HCT116 (cell line): Measurements from ENCODE around the gene KCNK6. TPM values are rescaled to one million over a fixed set of nuclear protein-coding genes. Genes with fewer than 3 reads are reported as not detected.

Source experiments
- ATAC-seq: fragments of 200-7000 bp; cut with Tn5 transposase; 2 replicates; pipeline ENCODE4 v1.9.1; 2020; ENCODE audit warnings: mild to moderate bottlenecking, moderate library complexity
- BruUV-seq: library from RNA; stranded (reverse); fragments of 400-500 nt; replicated peaks from 2 replicates; lab custom pipeline; 2021; lab: Mats Ljungman, UMichigan
- CTCF ChIA-PET: fragments of 300-600 bp; sonication (Branson Sonifier 250); formaldehyde crosslinking; loops from one replicate; lab custom pipeline; 2021; ENCODE audit warnings: antibody characterized with exemption; lab: Charles Lee
- POLR2A ChIA-PET: fragments of 300-600, 350-600 bp; sonication (Branson Sonifier 250); formaldehyde crosslinking; loops from one replicate; lab custom pipeline; 2021; ENCODE audit warnings: antibody characterized with exemption; lab: Charles Lee
- RAD21 ChIA-PET, 2 experiments: fragments of 300-600 bp; sonication (Branson Sonifier 250); formaldehyde crosslinking; loops; one replicate each; lab custom pipeline; 2023; ENCODE audit warnings: low total read pairs in 2 of 2; ENCODE audit not compliant: uncharacterized antibody in 2 of 2, unreplicated experiment in 2 of 2, low non-redundant PET in 1 of 2; lab: Charles Lee
- DNase-seq: peaks from one replicate; pipeline ENCODE4 v3.0.0-alpha.2; 2010; ENCODE audit warnings: low read depth, low spot score
- H2AFZ ChIP-seq: fragments of 200-600 bp; shearing (Covaris generic), sonication (generic); 2 replicates; pipeline ENCODE4 v1.6.1; 2017; ENCODE audit warnings: low read depth, mixed run types, mixed read lengths, antibody characterized with exemption, low read length; ENCODE audit not compliant: poor library complexity, severe bottlenecking
- H3K27ac ChIP-seq: 2 replicates; pipeline ENCODE4 v1.5.1; 2012; ENCODE audit warnings: low read depth, low read length
- H3K27me3 ChIP-seq: fragments of 200-600 bp; sonication (generic); 2 replicates; pipeline ENCODE4 v1.6.1; 2016; ENCODE audit warnings: mixed run types, low read length, mixed read lengths; ENCODE audit not compliant: insufficient read depth
- H3K36me3 ChIP-seq, 2 experiments: fragments of 200-500 bp in 1 of 2; fragments of 200-600 bp in 1 of 2; sonication (Bioruptor generic) in 1 of 2; sonication (generic) in 1 of 2; 2 replicates each; pipeline versions ENCODE4 v1.5.1 to v1.6.1; 2014 to 2016; ENCODE audit warnings: low read length in 2 of 2, inconsistent platforms in 1 of 2, mixed read lengths in 1 of 2, mixed run types in 1 of 2; ENCODE audit not compliant: insufficient read depth in 2 of 2, control insufficient read depth in 1 of 2
- H3K4me1 ChIP-seq, 2 experiments: fragments of 200-600 bp in 1 of 2; sonication (generic) in 1 of 2; 2 replicates each; pipeline versions ENCODE4 v1.5.1 to v1.6.1; 2012 to 2017; ENCODE audit warnings: low read length in 2 of 2, inconsistent platforms in 1 of 2, mild to moderate bottlenecking in 1 of 2, mixed read lengths in 1 of 2, mixed run types in 1 of 2, moderate library complexity in 1 of 2; ENCODE audit not compliant: insufficient read depth in 2 of 2, control insufficient read depth in 1 of 2
- H3K4me2 ChIP-seq: fragments of 200-600 bp; sonication (generic); 2 replicates; pipeline ENCODE4 v1.6.1; 2017; ENCODE audit warnings: mixed run types, low read length, mixed read lengths
- H3K4me3 ChIP-seq, 2 experiments: fragments of 200-600 bp in 1 of 2; sonication (generic) in 1 of 2; replicated peaks in 1 of 2; 2 replicates each; pipeline ENCODE4 v1.5.1; 2011 to 2016; ENCODE audit warnings: low read length in 2 of 2, control low read depth in 1 of 2, low read depth in 1 of 2, mild to moderate bottlenecking in 1 of 2, mixed read lengths in 1 of 2, mixed run types in 1 of 2
- H3K79me2 ChIP-seq: fragments of 200-600 bp; sonication (generic); 2 replicates; pipeline ENCODE4 v1.6.1; 2017; ENCODE audit warnings: mild to moderate bottlenecking, mixed run types, low read length, moderate library complexity, mixed read lengths; ENCODE audit not compliant: insufficient read depth
- H3K9ac ChIP-seq: fragments of 200-600 bp; sonication (generic); 2 replicates; pipeline ENCODE4 v1.6.1; 2016; ENCODE audit warnings: low read length, mixed read lengths
- H3K9me2 ChIP-seq: fragments of 200-600 bp; sonication (generic), shearing (Covaris generic); 2 replicates; pipeline ENCODE4 v1.6.1; 2017; ENCODE audit warnings: mixed run types, mild to moderate bottlenecking, moderate library complexity; ENCODE audit not compliant: insufficient read depth
- H3K9me3 ChIP-seq, 2 experiments: fragments of 200-500 bp in 1 of 2; fragments of 200-600 bp in 1 of 2; sonication (Bioruptor generic) in 1 of 2; sonication (generic) in 1 of 2; 2 replicates each; pipeline ENCODE4 v1.6.1; 2014 to 2017; ENCODE audit warnings: low read length in 2 of 2, mixed read lengths in 2 of 2, inconsistent platforms in 1 of 2, low read depth in 1 of 2, mild to moderate bottlenecking in 1 of 2, mixed run types in 1 of 2, moderate library complexity in 1 of 2; ENCODE audit not compliant: control insufficient read depth in 1 of 2, insufficient read depth in 1 of 2
- H4K20me1 ChIP-seq: fragments of 200-600 bp; sonication (generic), shearing (Covaris generic); 2 replicates; pipeline ENCODE4 v1.6.1; 2017; ENCODE audit warnings: mixed run types, mild to moderate bottlenecking, moderate library complexity; ENCODE audit not compliant: insufficient read depth
- ATF3 ChIP-seq: IDR thresholded peaks from 2 replicates; pipeline ENCODE4 v1.6.1; 2012
- CBX3 ChIP-seq: IDR thresholded peaks from 2 replicates; pipeline ENCODE4 v1.6.1; 2012; ENCODE audit warnings: low read depth
- CEBPB ChIP-seq: IDR thresholded peaks from 2 replicates; pipeline ENCODE4 v1.6.1; 2012; ENCODE audit warnings: low read depth
- EGR1 ChIP-seq: IDR thresholded peaks from 2 replicates; pipeline ENCODE4 v1.6.1; 2012; ENCODE audit warnings: low read depth
- EZH2 ChIP-seq: fragments of 200-600 bp; sonication (generic); IDR thresholded peaks from 2 replicates; pipeline ENCODE4 v1.6.1; 2017; ENCODE audit warnings: antibody characterized with exemption, mixed run types
- EZH2phosphoT487 ChIP-seq: fragments of 200-600 bp; IDR thresholded peaks from 2 replicates; pipeline ENCODE4 v1.6.1; 2018; ENCODE audit warnings: antibody characterized with exemption, borderline replicate concordance
- FOSL1 ChIP-seq: IDR thresholded peaks from 2 replicates; pipeline ENCODE4 v1.6.1; 2012; ENCODE audit warnings: low read depth
- POLR2A ChIP-seq: IDR thresholded peaks from 2 replicates; pipeline ENCODE4 v1.7.0; 2011; ENCODE audit warnings: borderline replicate concordance; ENCODE audit not compliant: insufficient read depth, insufficient read length; ENCODE audit errors: extremely low read depth
- RAD21 ChIP-seq: IDR thresholded peaks from 2 replicates; pipeline ENCODE4 v1.6.1; 2012; ENCODE audit warnings: low read depth, mild to moderate bottlenecking
- REST ChIP-seq: IDR thresholded peaks from 2 replicates; pipeline ENCODE4 v1.6.1; 2012; ENCODE audit warnings: low read depth
- SIN3A ChIP-seq: IDR thresholded peaks from 2 replicates; pipeline ENCODE4 v1.6.1; 2012; ENCODE audit warnings: low read depth
- YY1 ChIP-seq: IDR thresholded peaks from 2 replicates; pipeline ENCODE4 v1.6.1; 2011; ENCODE audit warnings: low read length, low read depth, moderate library complexity, mild to moderate bottlenecking; ENCODE audit not compliant: insufficient replicate concordance; ENCODE audit errors: extremely low read depth
- ZFX ChIP-seq: fragments of 450-650 bp; IDR thresholded peaks from 2 replicates; pipeline ENCODE4 v1.6.1; 2017
- ZNF274 ChIP-seq: fragments of 200-500 bp; sonication (Bioruptor generic); IDR thresholded peaks from 2 replicates; pipeline ENCODE4 v1.6.1; 2014; ENCODE audit warnings: mild to moderate bottlenecking, low read depth, low read length, inconsistent platforms
- intact Hi-C: fragments of 100-400 bp; cut with micrococcal nuclease; formaldehyde crosslinking; loops from 2 replicates; pipeline ENCODE4 v1.10.0; 2022
- total RNA-seq: library from RNA; stranded (reverse); gene quantifications from one replicate; pipeline ENCODE4 v1.2.1, GENCODE V29; 2021; ENCODE audit not compliant: unreplicated experiment
- TF ChIP-seq, protein P1 (sequence below): IDR thresholded peaks from 2 replicates; pipeline ENCODE4 v1.6.1; 2011; ENCODE audit warnings: mild to moderate bottlenecking, low read length, moderate library complexity; ENCODE audit not compliant: insufficient replicate concordance; ENCODE audit errors: extremely low read depth

Gene KCNK6
- total RNA-seq, 1 experiment from 2014 or later = 11.0 TPM

DNA sequence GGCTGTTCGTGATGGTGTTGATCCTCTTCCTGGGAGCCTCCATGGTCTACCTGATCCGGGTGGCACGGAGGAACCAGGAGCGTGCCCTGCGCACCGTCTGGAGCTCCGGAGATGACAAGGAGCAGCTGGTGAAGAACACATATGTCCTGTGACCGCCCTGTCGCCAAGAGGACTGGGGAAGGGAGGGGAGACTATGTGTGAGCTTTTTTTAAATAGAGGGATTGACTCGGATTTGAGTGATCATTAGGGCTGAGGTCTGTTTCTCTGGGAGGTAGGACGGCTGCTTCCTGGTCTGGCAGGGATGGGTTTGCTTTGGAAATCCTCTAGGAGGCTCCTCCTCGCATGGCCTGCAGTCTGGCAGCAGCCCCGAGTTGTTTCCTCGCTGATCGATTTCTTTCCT lies 27.8 kb upstream of the KCNK6 start:
- TSS peak; percentile 48 for BruUV-seq
- Histone ChIP-seq H3K27me3 (no peaks in the 10 kb centered on the region), H3K9me3 (no peaks in the 10 kb centered on the region), H2AFZ (no peak overlapping the region), H4K20me1 (no peaks in the 10 kb centered on the region), H3K79me2 (peaks cover 5% of the 10 kb centered on the region), H3K36me3 (peaks cover 32 to 51% of the 10 kb centered on the region in 2 experiments), H3K9me2 (no peaks in the 10 kb centered on the region), H3K9ac (no peak overlapping the region), H3K27ac (no peak overlapping the region), H3K4me1 (peaks cover 2 to 4% of the 10 kb centered on the region in 2 experiments; a peak in 1 of 4 replicates), H3K4me2 (no peak overlapping the region), H3K4me3 (no peak overlapping the region)
- POLR2A ChIA-PET = no interaction called here
- ATAC-seq = 0 out of 2 replicates have a peak, but pooled peaks have one; percentile 39
- no peak for DNase-seq
- CTCF ChIA-PET = no interaction called here
- intact Hi-C loops = no loop called here
- RAD21 ChIA-PET = no interaction called here
- no peak for TF ChIP-seq REST
- TF ChIP-seq YY1 = no peak
- no peak for TF ChIP-seq POLR2A
- TF ChIP-seq CEBPB = no peak
- TF ChIP-seq SIN3A = no peak
- no peak for TF ChIP-seq ATF3
- TF ChIP-seq EZH2 = no peak
- TF ChIP-seq RAD21 = no peak
- TF ChIP-seq FOSL1 = no peak
- TF ChIP-seq ZFX = no peak
- no peak for TF ChIP-seq ZNF274
- no peak for TF ChIP-seq EZH2phosphoT487
- no peak for TF ChIP-seq CBX3
- TF ChIP-seq, protein P1, sequence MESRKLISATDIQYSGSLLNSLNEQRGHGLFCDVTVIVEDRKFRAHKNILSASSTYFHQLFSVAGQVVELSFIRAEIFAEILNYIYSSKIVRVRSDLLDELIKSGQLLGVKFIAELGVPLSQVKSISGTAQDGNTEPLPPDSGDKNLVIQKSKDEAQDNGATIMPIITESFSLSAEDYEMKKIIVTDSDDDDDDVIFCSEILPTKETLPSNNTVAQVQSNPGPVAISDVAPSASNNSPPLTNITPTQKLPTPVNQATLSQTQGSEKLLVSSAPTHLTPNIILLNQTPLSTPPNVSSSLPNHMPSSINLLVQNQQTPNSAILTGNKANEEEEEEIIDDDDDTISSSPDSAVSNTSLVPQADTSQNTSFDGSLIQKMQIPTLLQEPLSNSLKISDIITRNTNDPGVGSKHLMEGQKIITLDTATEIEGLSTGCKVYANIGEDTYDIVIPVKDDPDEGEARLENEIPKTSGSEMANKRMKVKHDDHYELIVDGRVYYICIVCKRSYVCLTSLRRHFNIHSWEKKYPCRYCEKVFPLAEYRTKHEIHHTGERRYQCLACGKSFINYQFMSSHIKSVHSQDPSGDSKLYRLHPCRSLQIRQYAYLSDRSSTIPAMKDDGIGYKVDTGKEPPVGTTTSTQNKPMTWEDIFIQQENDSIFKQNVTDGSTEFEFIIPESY = no peak
- TF ChIP-seq EGR1 = no peak
